Neural cell (in vitro differentiated cells): ENCODE results near the gene PLD5. TPM values are rescaled to one million over a fixed set of nuclear protein-coding genes. Genes with fewer than 3 reads are reported as not detected.
A peak's percentile ranks its signal among the peaks of the same experiment; 100 is the strongest.

Source experiments
- H2AFZ ChIP-seq: fragments of 200-600, 300-800 bp; sonication (generic), shearing (Covaris generic); 2 replicates; pipeline ENCODE4 v1.6.0; 2014; ENCODE audit warnings: low read depth, mild to moderate bottlenecking, antibody characterized with exemption, low read length, moderate library complexity
- H3F3A ChIP-seq: fragments of 200-600 bp; shearing (Covaris generic); 2 replicates; pipeline ENCODE4 v1.6.1; 2016; ENCODE audit warnings: mild to moderate bottlenecking, moderate library complexity, mixed read lengths, antibody characterized with exemption, low read length; ENCODE audit not compliant: insufficient read depth, poor library complexity, severe bottlenecking
- H3K27ac ChIP-seq: fragments of 200-600, 300-800 bp; sonication (generic), shearing (Covaris generic); 2 replicates; pipeline ENCODE4 v1.5.1; 2014; ENCODE audit warnings: mild to moderate bottlenecking, low read length, moderate library complexity
- H3K27me3 ChIP-seq: fragments of 300-800, 200-600 bp; sonication (generic), shearing (Covaris generic); 2 replicates; pipeline ENCODE4 v1.6.0; 2014; ENCODE audit warnings: mild to moderate bottlenecking, low read depth, low read length, moderate library complexity; ENCODE audit not compliant: insufficient read depth
- H3K36me3 ChIP-seq: fragments of 300-800, 200-600 bp; sonication (generic), shearing (Covaris generic); 2 replicates; pipeline ENCODE4 v1.5.1; 2014; ENCODE audit warnings: mild to moderate bottlenecking, antibody characterized with exemption, low read length, moderate library complexity; ENCODE audit not compliant: insufficient read depth
- H3K4me2 ChIP-seq: fragments of 300-800, 200-600 bp; sonication (generic), shearing (Covaris generic); 2 replicates; pipeline ENCODE4 v1.6.0; 2014; ENCODE audit warnings: mild to moderate bottlenecking, low read length
- H3K4me3 ChIP-seq: fragments of 300-800, 200-600 bp; sonication (generic), shearing (Covaris generic); 2 replicates; pipeline ENCODE4 v1.5.1; 2014; ENCODE audit warnings: mild to moderate bottlenecking, low read length, moderate library complexity
- H3K79me2 ChIP-seq: fragments of 200-600 bp; shearing (Covaris generic); replicated peaks from 2 replicates; pipeline ENCODE4 v1.6.0; 2014; ENCODE audit warnings: mild to moderate bottlenecking, low read length, moderate library complexity; ENCODE audit not compliant: insufficient read depth
- H3K9ac ChIP-seq: fragments of 300-800, 200-600 bp; sonication (generic), shearing (Covaris generic); 2 replicates; pipeline ENCODE4 v1.6.1; 2016; ENCODE audit warnings: mild to moderate bottlenecking, low read length, mixed read lengths
- H3K9me2 ChIP-seq: fragments of 200-600 bp; shearing (Covaris generic); 2 replicates; pipeline ENCODE4 v1.6.1; 2016; ENCODE audit warnings: mild to moderate bottlenecking, low read length, mixed read lengths; ENCODE audit not compliant: insufficient read depth
- H3K9me3 ChIP-seq: fragments of 200-600, 300-800 bp; sonication (generic), shearing (Covaris generic); 2 replicates; pipeline ENCODE4 v1.6.1; 2016; ENCODE audit warnings: mild to moderate bottlenecking, mixed run types, low read length, moderate library complexity, mixed read lengths
- H4K20me1 ChIP-seq: fragments of 200-600 bp; shearing (Covaris generic); 2 replicates; pipeline ENCODE4 v1.6.1; 2016; ENCODE audit warnings: mild to moderate bottlenecking, mixed run types; ENCODE audit not compliant: insufficient read depth
- EP300 ChIP-seq: fragments of 450-650 bp; conservative IDR thresholded peaks from 2 replicates; pipeline ENCODE4 v1.6.1; 2014; ENCODE audit warnings: antibody characterized with exemption, mild to moderate bottlenecking, moderate library complexity; ENCODE audit not compliant: poor library complexity, severe bottlenecking
- EZH2 ChIP-seq: fragments of 200-600, 300-800 bp; shearing (Covaris generic), sonication (generic); IDR thresholded peaks from 2 replicates; pipeline ENCODE4 v1.6.1; 2014; ENCODE audit warnings: antibody characterized with exemption, low read length, borderline replicate concordance, mild to moderate bottlenecking; ENCODE audit not compliant: insufficient read depth, poor library complexity, severe bottlenecking
- MXI1 ChIP-seq: fragments of 450-650 bp; conservative IDR thresholded peaks from 2 replicates; pipeline ENCODE4 v1.6.1; 2014; ENCODE audit warnings: antibody characterized with exemption, mild to moderate bottlenecking; ENCODE audit not compliant: poor library complexity, severe bottlenecking
- POLR2AphosphoS5 ChIP-seq: IDR thresholded peaks from 2 replicates; pipeline ENCODE4 v1.6.1; 2012
- RAD21 ChIP-seq: fragments of 450-650 bp; conservative IDR thresholded peaks from 2 replicates; pipeline ENCODE4 v1.6.1; 2014; ENCODE audit warnings: antibody characterized with exemption, mild to moderate bottlenecking, moderate library complexity
- SMC3 ChIP-seq: fragments of 450-650 bp; conservative IDR thresholded peaks from 2 replicates; pipeline ENCODE4 v1.6.1; 2014; ENCODE audit warnings: antibody characterized with exemption, mild to moderate bottlenecking, moderate library complexity; ENCODE audit not compliant: poor library complexity
- TAF1 ChIP-seq: IDR thresholded peaks from 2 replicates; pipeline ENCODE4 v1.6.1; 2012; ENCODE audit warnings: low read depth
- polyA plus RNA-seq: library from polyadenylated mRNA; depleted of rRNA; stranded (reverse); fragments of >200 nt; gene quantifications from 2 replicates; pipeline ENCODE4 v1.2.3, GENCODE V29; 2014
- TF ChIP-seq, protein P1 (sequence below): fragments of 450-650 bp; IDR thresholded peaks from 2 replicates; pipeline ENCODE4 v1.5.1; 2014; ENCODE audit warnings: antibody characterized with exemption, mild to moderate bottlenecking, moderate library complexity; ENCODE audit not compliant: poor library complexity, severe bottlenecking
- TF ChIP-seq, protein P2 (sequence below): IDR thresholded peaks from 2 replicates; pipeline ENCODE4 v1.6.1; 2012; ENCODE audit warnings: borderline replicate concordance

PLD5 gene
- polyA plus RNA-seq, 1 donor from 2014 or later: 0.64 TPM

GRCh38 chr1:242245255-242245654, 279.2 kb downstream of the PLD5 start:
- no peak overlapping the region for H3K4me2 ChIP-seq
- H3K9ac ChIP-seq: no peak overlapping the region
- H3F3A ChIP-seq: no peaks in the 10 kb centered on the region
- peak overlapping the region; percentile 45 for H3K4me3 ChIP-seq
- H3K36me3 ChIP-seq: no peaks in the 10 kb centered on the region
- H3K9me3 ChIP-seq: no peaks in the 10 kb centered on the region
- no peaks in the 10 kb centered on the region for H3K79me2 ChIP-seq
- no peak overlapping the region for H3K27ac ChIP-seq
- TF ChIP-seq RAD21 (no peak), MXI1 (no peak), EP300 (no peak), TAF1 (no peak), POLR2AphosphoS5 (no peak), EZH2 (no peak), SMC3 (no peak)
- TF ChIP-seq, protein P1, sequence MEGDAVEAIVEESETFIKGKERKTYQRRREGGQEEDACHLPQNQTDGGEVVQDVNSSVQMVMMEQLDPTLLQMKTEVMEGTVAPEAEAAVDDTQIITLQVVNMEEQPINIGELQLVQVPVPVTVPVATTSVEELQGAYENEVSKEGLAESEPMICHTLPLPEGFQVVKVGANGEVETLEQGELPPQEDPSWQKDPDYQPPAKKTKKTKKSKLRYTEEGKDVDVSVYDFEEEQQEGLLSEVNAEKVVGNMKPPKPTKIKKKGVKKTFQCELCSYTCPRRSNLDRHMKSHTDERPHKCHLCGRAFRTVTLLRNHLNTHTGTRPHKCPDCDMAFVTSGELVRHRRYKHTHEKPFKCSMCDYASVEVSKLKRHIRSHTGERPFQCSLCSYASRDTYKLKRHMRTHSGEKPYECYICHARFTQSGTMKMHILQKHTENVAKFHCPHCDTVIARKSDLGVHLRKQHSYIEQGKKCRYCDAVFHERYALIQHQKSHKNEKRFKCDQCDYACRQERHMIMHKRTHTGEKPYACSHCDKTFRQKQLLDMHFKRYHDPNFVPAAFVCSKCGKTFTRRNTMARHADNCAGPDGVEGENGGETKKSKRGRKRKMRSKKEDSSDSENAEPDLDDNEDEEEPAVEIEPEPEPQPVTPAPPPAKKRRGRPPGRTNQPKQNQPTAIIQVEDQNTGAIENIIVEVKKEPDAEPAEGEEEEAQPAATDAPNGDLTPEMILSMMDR: no peak
- TF ChIP-seq, protein P2, sequence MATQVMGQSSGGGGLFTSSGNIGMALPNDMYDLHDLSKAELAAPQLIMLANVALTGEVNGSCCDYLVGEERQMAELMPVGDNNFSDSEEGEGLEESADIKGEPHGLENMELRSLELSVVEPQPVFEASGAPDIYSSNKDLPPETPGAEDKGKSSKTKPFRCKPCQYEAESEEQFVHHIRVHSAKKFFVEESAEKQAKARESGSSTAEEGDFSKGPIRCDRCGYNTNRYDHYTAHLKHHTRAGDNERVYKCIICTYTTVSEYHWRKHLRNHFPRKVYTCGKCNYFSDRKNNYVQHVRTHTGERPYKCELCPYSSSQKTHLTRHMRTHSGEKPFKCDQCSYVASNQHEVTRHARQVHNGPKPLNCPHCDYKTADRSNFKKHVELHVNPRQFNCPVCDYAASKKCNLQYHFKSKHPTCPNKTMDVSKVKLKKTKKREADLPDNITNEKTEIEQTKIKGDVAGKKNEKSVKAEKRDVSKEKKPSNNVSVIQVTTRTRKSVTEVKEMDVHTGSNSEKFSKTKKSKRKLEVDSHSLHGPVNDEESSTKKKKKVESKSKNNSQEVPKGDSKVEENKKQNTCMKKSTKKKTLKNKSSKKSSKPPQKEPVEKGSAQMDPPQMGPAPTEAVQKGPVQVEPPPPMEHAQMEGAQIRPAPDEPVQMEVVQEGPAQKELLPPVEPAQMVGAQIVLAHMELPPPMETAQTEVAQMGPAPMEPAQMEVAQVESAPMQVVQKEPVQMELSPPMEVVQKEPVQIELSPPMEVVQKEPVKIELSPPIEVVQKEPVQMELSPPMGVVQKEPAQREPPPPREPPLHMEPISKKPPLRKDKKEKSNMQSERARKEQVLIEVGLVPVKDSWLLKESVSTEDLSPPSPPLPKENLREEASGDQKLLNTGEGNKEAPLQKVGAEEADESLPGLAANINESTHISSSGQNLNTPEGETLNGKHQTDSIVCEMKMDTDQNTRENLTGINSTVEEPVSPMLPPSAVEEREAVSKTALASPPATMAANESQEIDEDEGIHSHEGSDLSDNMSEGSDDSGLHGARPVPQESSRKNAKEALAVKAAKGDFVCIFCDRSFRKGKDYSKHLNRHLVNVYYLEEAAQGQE: no peak
- H3K9me2 ChIP-seq: no peaks in the 10 kb centered on the region
- H2AFZ ChIP-seq: no peak overlapping the region
- H4K20me1 ChIP-seq: no peaks in the 10 kb centered on the region
- no peaks in the 10 kb centered on the region for H3K27me3 ChIP-seq

DNA sequence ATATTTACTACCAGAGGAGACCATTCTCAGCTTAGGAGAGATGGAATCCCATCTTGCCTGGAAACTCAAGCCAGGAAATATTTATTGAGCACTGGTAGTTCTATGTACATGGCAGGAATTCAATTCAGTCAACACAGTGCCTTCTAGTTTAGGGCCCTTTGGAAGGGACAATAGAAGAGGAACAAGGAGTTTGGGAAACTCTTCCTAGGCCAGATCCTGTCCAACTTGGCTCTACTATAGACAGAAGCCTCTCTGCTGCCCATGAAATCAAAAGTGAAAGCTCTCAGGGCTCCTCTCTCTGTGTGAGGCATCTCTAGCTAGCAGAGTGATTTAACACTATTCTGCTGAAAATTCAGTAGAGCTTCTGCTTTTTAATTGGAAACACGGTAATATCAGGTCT, 281.0 kb downstream of the PLD5 start:
- no peak overlapping the region for H2AFZ ChIP-seq

More for the DNA sequence above, 281.0 kb downstream of the PLD5 start:
- Histone ChIP-seq H3K79me2 (no peaks in the 10 kb centered on the region), H3K36me3 (no peaks in the 10 kb centered on the region), H3K4me3 (no peak overlapping the region), H3K9ac (no peak overlapping the region), H3K9me3 (no peaks in the 10 kb centered on the region), H3F3A (no peaks in the 10 kb centered on the region), H3K27ac (no peak overlapping the region), H3K27me3 (no peaks in the 10 kb centered on the region), H3K4me2 (no peak overlapping the region), H4K20me1 (no peaks in the 10 kb centered on the region), H3K9me2 (no peaks in the 10 kb centered on the region)
- TF ChIP-seq SMC3 (no peak), TAF1 (no peak), EP300 (no peak), MXI1 (no peak)
- TF ChIP-seq, protein P2: no peak
- TF ChIP-seq, protein P1: no peak
